Hematopoietic multipotent progenitor cell (in vitro differentiated cells): ENCODE results near the gene CACNB3. TPM values are rescaled to one million over a fixed set of nuclear protein-coding genes. Genes with fewer than 3 reads are reported as not detected.

Experiments
- small RNA-seq: library from RNA; depleted of rRNA; stranded (forward); fragments of <200 nt; gene quantifications from one replicate; pipeline ENCODE3, GENCODE V24; 2012
- total RNA-seq: library from RNA; depleted of rRNA; stranded (reverse); fragments of >200 nt; gene quantifications from one replicate; pipeline ENCODE4 v1.2.3, GENCODE V29; 2012

Gene CACNB3
- total RNA-seq, 1 donor, result 9.2 TPM

Small RNAs within 50 kb of the gene (small RNA-seq; reads per million reads assigned to genes)
- gene MIR4701 (not detected), gene RF00019 (not detected)

Other genes starting within 250 kb of the CACNB3 start
- gene LALBA, start 248.4 kb upstream of the CACNB3 start, total RNA-seq, result not detected
- 96.9 TPM for gene KANSL2, start 136.3 kb upstream of the CACNB3 start, total RNA-seq
- gene CCNT1, start 101.8 kb upstream of the CACNB3 start, total RNA-seq, result 36.9 TPM
- 44.7 TPM for gene ADCY6, start 29.4 kb upstream of the CACNB3 start, total RNA-seq
- gene DDX23, start 33.7 kb downstream of the CACNB3 start, total RNA-seq, result 58.7 TPM
- 1.9 TPM for gene RND1, start 47.4 kb downstream of the CACNB3 start, total RNA-seq
- 8.6 TPM for gene FKBP11, start 107.0 kb downstream of the CACNB3 start, total RNA-seq
- 73.5 TPM for gene ARF3, start 139.0 kb downstream of the CACNB3 start, total RNA-seq
- gene WNT10B, start 153.2 kb downstream of the CACNB3 start, total RNA-seq, result under 0.01 TPM
- gene WNT1, start 159.8 kb downstream of the CACNB3 start, total RNA-seq, result not detected
- gene DDN, start 180.9 kb downstream of the CACNB3 start, total RNA-seq, result 0.81 TPM
- 38.0 TPM for gene PRKAG1, start 200.3 kb downstream of the CACNB3 start, total RNA-seq
- gene KMT2D, start 242.3 kb downstream of the CACNB3 start, total RNA-seq, result 54.7 TPM